ENCODE data around the gene NAV3.
"Not testable (repeated sequence)": the region's sequence is repeated elsewhere in the genome, so short reads cannot be mapped to it uniquely, and the experiment has no call there.

- TF ChIP-seq, protein P1, sequence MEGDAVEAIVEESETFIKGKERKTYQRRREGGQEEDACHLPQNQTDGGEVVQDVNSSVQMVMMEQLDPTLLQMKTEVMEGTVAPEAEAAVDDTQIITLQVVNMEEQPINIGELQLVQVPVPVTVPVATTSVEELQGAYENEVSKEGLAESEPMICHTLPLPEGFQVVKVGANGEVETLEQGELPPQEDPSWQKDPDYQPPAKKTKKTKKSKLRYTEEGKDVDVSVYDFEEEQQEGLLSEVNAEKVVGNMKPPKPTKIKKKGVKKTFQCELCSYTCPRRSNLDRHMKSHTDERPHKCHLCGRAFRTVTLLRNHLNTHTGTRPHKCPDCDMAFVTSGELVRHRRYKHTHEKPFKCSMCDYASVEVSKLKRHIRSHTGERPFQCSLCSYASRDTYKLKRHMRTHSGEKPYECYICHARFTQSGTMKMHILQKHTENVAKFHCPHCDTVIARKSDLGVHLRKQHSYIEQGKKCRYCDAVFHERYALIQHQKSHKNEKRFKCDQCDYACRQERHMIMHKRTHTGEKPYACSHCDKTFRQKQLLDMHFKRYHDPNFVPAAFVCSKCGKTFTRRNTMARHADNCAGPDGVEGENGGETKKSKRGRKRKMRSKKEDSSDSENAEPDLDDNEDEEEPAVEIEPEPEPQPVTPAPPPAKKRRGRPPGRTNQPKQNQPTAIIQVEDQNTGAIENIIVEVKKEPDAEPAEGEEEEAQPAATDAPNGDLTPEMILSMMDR (IDR thresholded peaks at IDR 0.05; ENCODE audit: insufficient read depth, low read length), result not testable (repeated sequence)
- TF ChIP-seq POLR2AphosphoS5 (IDR thresholded peaks at IDR 0.05; ENCODE audit: low read depth), result not testable (repeated sequence)
Measured at GRCh38 chr12:78102801-78103200, 272.1 kb downstream of the NAV3 start.

All from HL-60 (cell line).